ENCODE measurements around the gene VPS41. TPM values are rescaled to one million over a fixed set of nuclear protein-coding genes. Genes with fewer than 3 reads are reported as not detected.
"Not testable (repeated sequence)": the region's sequence is repeated elsewhere in the genome, so short reads cannot be mapped to it uniquely, and the experiment has no call there.

Gene VPS41
- polyA plus RNA-seq, 1 experiment: 15.7 TPM

- Histone ChIP-seq H3K36me3 (ENCODE audit: control insufficient read depth, insufficient read depth, low read length) (peaks cover 2% of the 10 kb centered on the region), H3K4me3 (ENCODE audit: low read depth, low read length) (no peak overlapping the region), H3K27me3 (ENCODE audit: control insufficient read depth, insufficient read depth, low read length) (no peaks in the 10 kb centered on the region)
- ChIA-PET POLR2A (no interaction called here), CTCF (no interaction called here)
- DNase-seq (ENCODE audit: low read depth): no peak
- no peak for TF ChIP-seq CTCF (IDR thresholded peaks at IDR 0.05; ENCODE audit: insufficient read depth, low read depth, low read length)
These were observed 45.2 kb downstream of the VPS41 start for GRCh38 chr7:38863601-38864291.

GRCh38 chr7:38862666-38863065 is 46.3 kb downstream of the VPS41 start:
- no peak for DNase-seq (ENCODE audit: low read depth)
- no peaks in the 10 kb centered on the region for H3K27me3 ChIP-seq (ENCODE audit: control insufficient read depth, insufficient read depth, low read length)
- H3K36me3 ChIP-seq (ENCODE audit: control insufficient read depth, insufficient read depth, low read length): no peaks in the 10 kb centered on the region
- no peak overlapping the region for H3K4me3 ChIP-seq (ENCODE audit: low read depth, low read length)
- ChIA-PET CTCF (no interaction called here), POLR2A (no interaction called here)
- TF ChIP-seq CTCF (IDR thresholded peaks at IDR 0.05; ENCODE audit: insufficient read depth, low read depth, low read length): no peak

GRCh38 chr7:38858259-38858884 is 50.6 kb downstream of the VPS41 start:
- Histone ChIP-seq H3K4me3 (ENCODE audit: low read depth, low read length) (no peak overlapping the region), H3K36me3 (ENCODE audit: control insufficient read depth, insufficient read depth, low read length) (no peaks in the 10 kb centered on the region; the same call in 1 of the 2 replicates), H3K27me3 (ENCODE audit: control insufficient read depth, insufficient read depth, low read length) (no peaks in the 10 kb centered on the region)
- ChIA-PET POLR2A (no interaction called here), CTCF (interaction anchor here (1.2 to 1.6 kb wide), 2 partner anchors 8 to 12 kb away, joined by 3 to 5 read pairs; no protein-coding TSS in a partner anchor)
- peak; percentile 13 for DNase-seq (ENCODE audit: low read depth)
- no peak for TF ChIP-seq CTCF (IDR thresholded peaks at IDR 0.05; ENCODE audit: insufficient read depth, low read depth, low read length)

GRCh38 chr7:38855867-38856266 is 53.1 kb downstream of the VPS41 start:
- Histone ChIP-seq H3K4me3 (ENCODE audit: low read depth, low read length) (no peak overlapping the region), H3K27me3 (ENCODE audit: control insufficient read depth, insufficient read depth, low read length) (no peaks in the 10 kb centered on the region), H3K36me3 (ENCODE audit: control insufficient read depth, insufficient read depth, low read length) (no peaks in the 10 kb centered on the region; the same call in 1 of the 2 replicates)
- ChIA-PET CTCF (interaction anchor here (0.7 kb wide), 1 partner anchor 74 kb away, joined by 3 read pairs; no protein-coding TSS in a partner anchor), POLR2A (no interaction called here)
- DNase-seq (ENCODE audit: low read depth): no peak
- no peak for TF ChIP-seq CTCF (IDR thresholded peaks at IDR 0.05; ENCODE audit: insufficient read depth, low read depth, low read length)

GRCh38 chr7:38855386-38855785 is 53.6 kb downstream of the VPS41 start:
- DNase-seq (ENCODE audit: low read depth): no peak
- POLR2A ChIA-PET: no interaction called here
- no peak for TF ChIP-seq CTCF (IDR thresholded peaks at IDR 0.05; ENCODE audit: insufficient read depth, low read depth, low read length)
- CTCF ChIA-PET: no interaction called here
- Histone ChIP-seq H3K36me3 (ENCODE audit: control insufficient read depth, insufficient read depth, low read length) (no peaks in the 10 kb centered on the region; the same call in 1 of the 2 replicates), H3K27me3 (ENCODE audit: control insufficient read depth, insufficient read depth, low read length) (no peaks in the 10 kb centered on the region), H3K4me3 (ENCODE audit: low read depth, low read length) (no peak overlapping the region)

GRCh38 chr7:38854947-38855346 is 54.0 kb downstream of the VPS41 start:
- DNase-seq (ENCODE audit: low read depth); H3K27me3 ChIP-seq (ENCODE audit: control insufficient read depth, insufficient read depth, low read length); H3K36me3 ChIP-seq (ENCODE audit: control insufficient read depth, insufficient read depth, low read length); H3K4me3 ChIP-seq (ENCODE audit: low read depth, low read length); CTCF ChIA-PET; POLR2A ChIA-PET: not testable (repeated sequence)

Measured in BJ (cell line).